Astrocyte (in vitro differentiated cells and primary cell): Measurements from ENCODE around the gene KCNQ1OT1. TPM values are rescaled to one million over a fixed set of nuclear protein-coding genes. Genes with fewer than 3 reads are reported as not detected.

Experiments
- DNase-seq: peaks from one replicate; pipeline ENCODE4 v3.0.0-alpha.2; 2010; ENCODE audit warnings: low read depth
- FAIRE-seq: peaks from 2 replicates; lab custom pipeline; 2011; peaks lifted over from hg19 to GRCh38; lab: Jason Lieb, UNC
- H2AFZ ChIP-seq: 2 replicates; pipeline ENCODE4 v1.6.0; 2012; ENCODE audit warnings: low read depth, low read length, inconsistent platforms
- H3K27ac ChIP-seq: 2 replicates; pipeline ENCODE4 v1.5.1; 2011; ENCODE audit warnings: low read depth, low read length, inconsistent platforms
- H3K27me3 ChIP-seq: 2 replicates; pipeline ENCODE4 v1.6.0; 2011; ENCODE audit warnings: low read length, inconsistent platforms; ENCODE audit not compliant: insufficient read depth
- H3K36me3 ChIP-seq: 2 replicates; pipeline ENCODE4 v1.5.1; 2011; ENCODE audit warnings: low read length, inconsistent platforms; ENCODE audit not compliant: insufficient read depth
- H3K4me1 ChIP-seq: 2 replicates; pipeline ENCODE4 v1.5.1; 2011; ENCODE audit warnings: low read length, inconsistent platforms; ENCODE audit not compliant: insufficient read depth
- H3K4me2 ChIP-seq: 2 replicates; pipeline ENCODE4 v1.6.0; 2012; ENCODE audit warnings: low read length, inconsistent platforms
- H3K4me3 ChIP-seq: 2 replicates; pipeline ENCODE4 v1.5.1; 2011; ENCODE audit warnings: low read depth, mild to moderate bottlenecking, low read length, inconsistent platforms; ENCODE audit not compliant: insufficient read depth
- H3K79me2 ChIP-seq: 2 replicates; pipeline ENCODE4 v1.6.0; 2012; ENCODE audit warnings: mild to moderate bottlenecking, low read length, inconsistent platforms; ENCODE audit not compliant: insufficient read depth
- H3K9ac ChIP-seq: 2 replicates; pipeline ENCODE4 v1.6.0; 2012; ENCODE audit warnings: mild to moderate bottlenecking, low read length, inconsistent platforms
- H3K9me3 ChIP-seq: 2 replicates; pipeline ENCODE4 v1.5.1; 2012; ENCODE audit warnings: low read depth, mild to moderate bottlenecking, low read length, inconsistent platforms; ENCODE audit not compliant: insufficient read depth
- H4K20me1 ChIP-seq: 2 replicates; pipeline ENCODE4 v1.6.0; 2012; ENCODE audit warnings: low read length, inconsistent platforms; ENCODE audit not compliant: insufficient read depth
- H3K27ac Mint-ChIP-seq: one replicate; pipeline ENCODE4 v1.8.0; 2021; ENCODE audit warnings: mild to moderate bottlenecking, mixed read lengths; ENCODE audit not compliant: unreplicated experiment
- H3K27me3 Mint-ChIP-seq: one replicate; pipeline ENCODE4 v1.8.0; 2021; ENCODE audit warnings: low read depth, mixed read lengths; ENCODE audit not compliant: unreplicated experiment
- H3K36me3 Mint-ChIP-seq: one replicate; pipeline ENCODE4 v1.8.0; 2021; ENCODE audit warnings: low read depth, mixed read lengths; ENCODE audit not compliant: unreplicated experiment
- H3K4me1 Mint-ChIP-seq: one replicate; pipeline ENCODE4 v1.8.0; 2021; ENCODE audit warnings: low read depth, mixed read lengths; ENCODE audit not compliant: unreplicated experiment
- H3K4me3 Mint-ChIP-seq: one replicate; pipeline ENCODE4 v1.8.0; 2021; ENCODE audit warnings: mild to moderate bottlenecking, moderate library complexity, mixed read lengths; ENCODE audit not compliant: unreplicated experiment
- H3K9me3 Mint-ChIP-seq: one replicate; pipeline ENCODE4 v1.8.0; 2021; ENCODE audit warnings: mild to moderate bottlenecking, mixed read lengths; ENCODE audit not compliant: unreplicated experiment
- CTCF ChIP-seq: IDR thresholded peaks from 2 replicates; pipeline ENCODE4 v1.5.1; 2011; ENCODE audit warnings: low read depth, mild to moderate bottlenecking, inconsistent platforms, low read length, moderate library complexity; ENCODE audit not compliant: insufficient read depth
- EZH2 ChIP-seq: IDR thresholded peaks from 2 replicates; pipeline ENCODE4 v1.6.1; 2012; ENCODE audit warnings: mild to moderate bottlenecking, low read length, inconsistent platforms; ENCODE audit not compliant: insufficient read depth
- total RNA-seq: library from RNA; stranded (reverse); gene quantifications from 2 replicates; pipeline ENCODE4 v1.2.1, GENCODE V29; 2021

The KCNQ1OT1 gene
- total RNA-seq, 1 donor from 2014 or later = 2.5 TPM

- Histone ChIP-seq H3K27ac (no peak overlapping the region), H2AFZ (no peak overlapping the region), H4K20me1 (no peaks in the 10 kb centered on the region), H3K9me3 (no peaks in the 10 kb centered on the region), H3K27me3 (no peaks in the 10 kb centered on the region), H3K9ac (no peak overlapping the region), H3K36me3 (no peaks in the 10 kb centered on the region), H3K4me2 (no peak overlapping the region), H3K4me3 (no peak overlapping the region), H3K79me2 (no peaks in the 10 kb centered on the region), H3K4me1 (no peaks in the 10 kb centered on the region)
- Mint-ChIP-seq H3K4me3 (no peak overlapping the region), H3K9me3 (no peaks in the 10 kb centered on the region), H3K36me3 (no peaks in the 10 kb centered on the region), H3K27me3 (peaks cover 31% of the 10 kb centered on the region), H3K4me1 (no peaks in the 10 kb centered on the region), H3K27ac (no peak overlapping the region)
- FAIRE-seq (no peak), DNase-seq (no peak)
- TF ChIP-seq EZH2 (no peak), CTCF (no peak)
These were observed 123.2 kb downstream of the KCNQ1OT1 start for GRCh38 chr11:2576549-2576948.

GRCh38 chr11:2576111-2576510 is 123.7 kb downstream of the KCNQ1OT1 start:
- Histone ChIP-seq H4K20me1 (no peaks in the 10 kb centered on the region), H3K79me2 (no peaks in the 10 kb centered on the region), H2AFZ (no peak overlapping the region), H3K36me3 (no peaks in the 10 kb centered on the region), H3K9ac (no peak overlapping the region), H3K27ac (no peak overlapping the region), H3K4me3 (no peak overlapping the region), H3K9me3 (no peaks in the 10 kb centered on the region), H3K27me3 (no peaks in the 10 kb centered on the region), H3K4me1 (no peaks in the 10 kb centered on the region), H3K4me2 (no peak overlapping the region)
- FAIRE-seq (no peak), DNase-seq (no peak)
- no peak overlapping the region for H3K27ac Mint-ChIP-seq
- H3K4me3 Mint-ChIP-seq = no peak overlapping the region
- TF ChIP-seq CTCF (no peak), EZH2 (no peak)
- H3K9me3 Mint-ChIP-seq = no peaks in the 10 kb centered on the region
- H3K36me3 Mint-ChIP-seq = no peaks in the 10 kb centered on the region
- no peaks in the 10 kb centered on the region for H3K4me1 Mint-ChIP-seq
- H3K27me3 Mint-ChIP-seq = peaks cover 30% of the 10 kb centered on the region

GRCh38 chr11:2575591-2576051 is 124.2 kb downstream of the KCNQ1OT1 start:
- FAIRE-seq (no peak), DNase-seq (no peak)
- no peaks in the 10 kb centered on the region for H3K36me3 Mint-ChIP-seq
- no peak overlapping the region for H3K4me2 ChIP-seq
- no peak overlapping the region for H3K27ac ChIP-seq
- no peaks in the 10 kb centered on the region for H4K20me1 ChIP-seq
- H3K36me3 ChIP-seq = no peaks in the 10 kb centered on the region
- no peaks in the 10 kb centered on the region for H3K9me3 ChIP-seq
- H3K4me1 Mint-ChIP-seq = no peaks in the 10 kb centered on the region
- no peaks in the 10 kb centered on the region for H3K79me2 ChIP-seq
- no peak overlapping the region for H2AFZ ChIP-seq
- no peaks in the 10 kb centered on the region for H3K9me3 Mint-ChIP-seq
- H3K27ac Mint-ChIP-seq = no peak overlapping the region
- TF ChIP-seq CTCF (no peak), EZH2 (no peak)
- no peak overlapping the region for H3K4me3 ChIP-seq
- no peaks in the 10 kb centered on the region for H3K27me3 ChIP-seq
- no peak overlapping the region for H3K9ac ChIP-seq
- H3K27me3 Mint-ChIP-seq = peaks cover 30% of the 10 kb centered on the region
- no peaks in the 10 kb centered on the region for H3K4me1 ChIP-seq
- H3K4me3 Mint-ChIP-seq = no peak overlapping the region
